SH-SY5Y (cell line): Measurements from ENCODE around the gene CBR4.

Source experiments
- GATA2 ChIP-seq: IDR thresholded peaks from 2 replicates; pipeline ENCODE4 v1.6.1; 2011; ENCODE audit warnings: mild to moderate bottlenecking, low read depth, low read length
- GATA3 ChIP-seq: IDR thresholded peaks from 2 replicates; pipeline ENCODE4 v1.6.1; 2011; ENCODE audit warnings: low read depth, mild to moderate bottlenecking, low read length, moderate library complexity

DNA sequence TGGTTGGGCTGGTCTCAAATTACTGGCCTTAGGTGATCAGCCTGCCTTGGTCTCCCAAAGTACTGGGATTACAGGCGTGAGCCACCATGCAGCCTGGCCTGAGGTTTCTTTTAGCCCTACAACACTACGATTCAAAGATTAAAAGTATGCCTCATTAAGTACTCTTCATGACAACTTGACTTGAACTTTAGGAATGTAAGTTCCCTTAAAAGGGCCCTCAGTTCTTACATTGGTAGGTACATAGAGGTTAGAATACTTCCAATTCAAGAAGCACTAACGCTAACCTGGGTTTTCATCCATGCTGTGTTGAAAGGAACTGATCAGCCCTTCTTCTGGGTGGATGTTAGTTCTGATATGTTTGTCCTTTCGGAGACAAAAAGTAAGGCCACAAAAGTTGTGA lies 15.1 kb downstream of the CBR4 start:
- TF ChIP-seq GATA2 = no peak
- no peak for TF ChIP-seq GATA3
